Mesothelial cell of epicardium (in vitro differentiated cells): ENCODE measurements around the gene ABCA6. TPM values are rescaled to one million over a fixed set of nuclear protein-coding genes. Genes with fewer than 3 reads are reported as not detected.

Experiments
- DNase-seq, 2 experiments: peaks; one replicate each; pipeline ENCODE4 v3.0.0; 2021; ENCODE audit warnings: low spot score in 2 of 2; ENCODE audit not compliant: unreplicated experiment in 2 of 2
- H3K27ac Mint-ChIP-seq: 2 replicates; pipeline ENCODE4 v1.8.0; 2021; ENCODE audit warnings: mixed read lengths
- H3K27me3 Mint-ChIP-seq: 2 replicates; pipeline ENCODE4 v1.8.0; 2021; ENCODE audit warnings: low read depth, mixed read lengths
- H3K36me3 Mint-ChIP-seq: 2 replicates; pipeline ENCODE4 v1.8.0; 2021; ENCODE audit warnings: mixed read lengths
- H3K4me1 Mint-ChIP-seq: 2 replicates; pipeline ENCODE4 v1.8.0; 2021; ENCODE audit warnings: mixed read lengths
- H3K4me3 Mint-ChIP-seq: 2 replicates; pipeline ENCODE4 v1.8.0; 2021; ENCODE audit warnings: mild to moderate bottlenecking, moderate library complexity, mixed read lengths
- H3K9me3 Mint-ChIP-seq: 2 replicates; pipeline ENCODE4 v1.8.0; 2021; ENCODE audit warnings: mixed read lengths
- CTCF ChIP-seq: fragments of 200-600 bp; sonication (generic); IDR thresholded peaks from one replicate; pipeline ENCODE4 v1.5.0; 2021; ENCODE audit warnings: antibody characterized with exemption; ENCODE audit not compliant: unreplicated experiment
- total RNA-seq: library from RNA; stranded (reverse); gene quantifications from 3 replicates; pipeline ENCODE4 v1.2.1, GENCODE V29; 2021

Gene ABCA6
- total RNA-seq, 1 donor from 2014 or later, result 0.42 TPM

GRCh38 chr17:69179227-69179952 lies 37.7 kb upstream of the ABCA6 start:
- H3K4me3 Mint-ChIP-seq, result no peak overlapping the region
- H3K4me1 Mint-ChIP-seq, result no peaks in the 10 kb centered on the region
- no peaks in the 10 kb centered on the region for H3K9me3 Mint-ChIP-seq
- no peak for DNase-seq
- TF ChIP-seq CTCF, result no peak
- no peaks in the 10 kb centered on the region for H3K27me3 Mint-ChIP-seq
- no peaks in the 10 kb centered on the region for H3K36me3 Mint-ChIP-seq
- no peak overlapping the region for H3K27ac Mint-ChIP-seq

GRCh38 chr17:69176457-69176795 lies 34.7 kb upstream of the ABCA6 start:
- Mint-ChIP-seq H3K27me3 (peaks cover 3% of the 10 kb centered on the region), H3K4me1 (no peaks in the 10 kb centered on the region), H3K27ac (no peak overlapping the region), H3K9me3 (no peaks in the 10 kb centered on the region), H3K4me3 (no peak overlapping the region), H3K36me3 (no peaks in the 10 kb centered on the region)
- DNase-seq, result no peak
- TF ChIP-seq CTCF, result no peak

- no peak for TF ChIP-seq CTCF
- Mint-ChIP-seq H3K9me3 (no peaks in the 10 kb centered on the region), H3K27ac (no peak overlapping the region), H3K36me3 (no peaks in the 10 kb centered on the region), H3K4me1 (no peaks in the 10 kb centered on the region), H3K27me3 (peaks cover 3% of the 10 kb centered on the region), H3K4me3 (no peak overlapping the region)
- DNase-seq, result no peak
Measured at GRCh38 chr17:69175625-69176456, 34.1 kb upstream of the ABCA6 start.

- H3K4me3 Mint-ChIP-seq, result no peak overlapping the region
- no peak overlapping the region for H3K27ac Mint-ChIP-seq
- no peak for DNase-seq
Measured at GRCh38 chr17:69175262-69175624, 33.5 kb upstream of the ABCA6 start.

GRCh38 chr17:69173118-69173517 lies 31.4 kb upstream of the ABCA6 start:
- no peak for DNase-seq
- H3K9me3 Mint-ChIP-seq, result peaks cover 12% of the 10 kb centered on the region
- no peak overlapping the region for H3K27ac Mint-ChIP-seq
- H3K4me1 Mint-ChIP-seq, result no peaks in the 10 kb centered on the region
- no peak overlapping the region for H3K4me3 Mint-ChIP-seq
- H3K36me3 Mint-ChIP-seq, result no peaks in the 10 kb centered on the region
- H3K27me3 Mint-ChIP-seq, result peaks cover 9% of the 10 kb centered on the region
- no peak for TF ChIP-seq CTCF

More at GRCh38 chr17:69175262-69175624, 33.5 kb upstream of the ABCA6 start:
- peaks cover 4% of the 10 kb centered on the region for H3K9me3 Mint-ChIP-seq
- H3K36me3 Mint-ChIP-seq, result no peaks in the 10 kb centered on the region
- H3K27me3 Mint-ChIP-seq, result peaks cover 3% of the 10 kb centered on the region
- no peak for TF ChIP-seq CTCF
- H3K4me1 Mint-ChIP-seq, result no peaks in the 10 kb centered on the region
